Fibroblast of lung (primary cell): ENCODE data around the gene DIP2C.

Experiments
- EZH2 ChIP-seq: IDR thresholded peaks from 2 replicates; pipeline ENCODE4 v1.5.1; 2012; ENCODE audit warnings: low read length, control low read depth, mild to moderate bottlenecking; ENCODE audit errors: missing control alignments
- TF ChIP-seq, protein P1 (sequence below), 2 donors: IDR thresholded peaks in 1 of 2; conservative IDR thresholded peaks in 1 of 2; 1 replicate in 1 of 2; 2 replicates in 1 of 2; pipeline ENCODE4 v1.5.1; 2011 to 2012; ENCODE audit warnings: low read length in 2 of 2, control low read depth in 1 of 2, inconsistent platforms in 1 of 2, low read depth in 1 of 2, mild to moderate bottlenecking in 1 of 2

GRCh38 chr10:517872-518475, 171.5 kb downstream of the DIP2C start:
- TF ChIP-seq, protein P1, sequence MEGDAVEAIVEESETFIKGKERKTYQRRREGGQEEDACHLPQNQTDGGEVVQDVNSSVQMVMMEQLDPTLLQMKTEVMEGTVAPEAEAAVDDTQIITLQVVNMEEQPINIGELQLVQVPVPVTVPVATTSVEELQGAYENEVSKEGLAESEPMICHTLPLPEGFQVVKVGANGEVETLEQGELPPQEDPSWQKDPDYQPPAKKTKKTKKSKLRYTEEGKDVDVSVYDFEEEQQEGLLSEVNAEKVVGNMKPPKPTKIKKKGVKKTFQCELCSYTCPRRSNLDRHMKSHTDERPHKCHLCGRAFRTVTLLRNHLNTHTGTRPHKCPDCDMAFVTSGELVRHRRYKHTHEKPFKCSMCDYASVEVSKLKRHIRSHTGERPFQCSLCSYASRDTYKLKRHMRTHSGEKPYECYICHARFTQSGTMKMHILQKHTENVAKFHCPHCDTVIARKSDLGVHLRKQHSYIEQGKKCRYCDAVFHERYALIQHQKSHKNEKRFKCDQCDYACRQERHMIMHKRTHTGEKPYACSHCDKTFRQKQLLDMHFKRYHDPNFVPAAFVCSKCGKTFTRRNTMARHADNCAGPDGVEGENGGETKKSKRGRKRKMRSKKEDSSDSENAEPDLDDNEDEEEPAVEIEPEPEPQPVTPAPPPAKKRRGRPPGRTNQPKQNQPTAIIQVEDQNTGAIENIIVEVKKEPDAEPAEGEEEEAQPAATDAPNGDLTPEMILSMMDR (conservative IDR thresholded peaks at IDR 0.05 in 1 of 2, IDR thresholded peaks at IDR 0.05 in 1 of 2; ENCODE audit: low read depth in 1 of 2, low read length in 2 of 2): no peak
- TF ChIP-seq EZH2: no peak
